GM19035 (cell line): ENCODE data around the gene CHCHD4.

Experiments
- ATAC-seq: cut with Tn5 transposase; IDR thresholded peaks from one replicate; pipeline ENCODE4 v1.9.1; 2021; ENCODE audit not compliant: unreplicated experiment

Gene CHCHD4

DNA sequence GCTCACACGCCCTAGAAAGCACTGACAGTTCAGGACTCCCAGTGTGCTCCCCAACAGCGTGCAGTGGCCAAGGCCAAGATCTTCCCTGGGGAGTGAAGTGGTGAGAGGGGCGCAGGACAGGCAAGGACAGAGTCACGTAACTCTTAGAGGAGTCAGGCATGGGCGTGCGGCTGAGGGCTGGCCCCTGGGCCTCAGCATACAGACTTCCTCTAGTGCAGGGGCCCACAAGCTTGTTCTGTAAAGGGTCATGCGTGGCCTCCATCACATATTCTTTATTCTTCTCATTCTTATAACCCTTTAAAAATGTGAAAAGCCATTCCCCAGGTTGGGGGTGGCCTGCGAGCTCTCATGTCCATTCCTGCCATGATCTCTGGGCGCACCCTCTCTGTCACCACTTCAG lies 25.4 kb upstream of the CHCHD4 start:
- ATAC-seq = no peak

DNA sequence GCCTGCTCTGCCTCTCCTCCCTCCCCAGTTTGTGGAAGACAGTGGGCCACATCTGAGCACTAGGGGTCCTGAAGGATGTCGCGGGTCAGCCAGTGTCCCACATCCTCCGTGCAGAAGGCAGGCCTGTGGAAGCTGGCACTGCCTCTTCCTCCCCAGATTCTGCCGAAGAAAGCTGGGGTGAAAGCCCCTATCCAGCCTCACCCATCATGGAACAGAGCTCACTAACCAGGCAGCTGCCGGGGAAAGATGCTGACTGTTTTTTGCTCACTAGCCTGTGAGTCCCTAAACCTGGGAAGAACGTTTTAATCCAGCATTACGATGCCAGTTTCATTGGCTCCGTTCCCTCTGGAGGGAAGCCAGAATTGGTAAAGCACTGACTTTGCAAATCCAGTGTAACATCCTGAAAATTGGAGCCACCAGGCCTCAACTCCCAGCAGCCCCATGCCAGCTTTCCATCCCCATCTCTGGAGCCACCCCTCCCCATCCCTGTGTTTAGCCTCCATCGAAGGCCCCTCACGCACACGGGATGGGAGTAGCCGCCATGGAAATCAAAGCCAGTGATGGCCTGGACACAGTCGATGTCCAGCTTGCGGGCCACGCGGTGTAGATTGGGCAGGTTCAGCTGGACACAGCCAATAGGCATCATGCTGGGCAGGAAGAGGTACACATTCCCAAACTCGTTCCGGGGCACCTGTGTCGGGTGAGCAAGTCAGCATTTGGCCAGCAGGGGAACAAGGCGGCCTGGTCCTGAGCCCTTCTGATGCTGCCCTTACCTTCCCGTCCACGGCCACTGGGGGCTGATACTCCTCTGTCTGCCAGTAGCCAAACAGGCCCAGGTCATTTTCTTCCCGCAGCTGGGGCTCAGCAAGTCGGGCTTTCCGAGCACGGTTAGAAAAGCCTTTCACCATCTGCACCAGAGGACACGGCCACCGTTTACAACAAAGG lies 23.6 kb upstream of the CHCHD4 start:
- ATAC-seq = no peak

DNA sequence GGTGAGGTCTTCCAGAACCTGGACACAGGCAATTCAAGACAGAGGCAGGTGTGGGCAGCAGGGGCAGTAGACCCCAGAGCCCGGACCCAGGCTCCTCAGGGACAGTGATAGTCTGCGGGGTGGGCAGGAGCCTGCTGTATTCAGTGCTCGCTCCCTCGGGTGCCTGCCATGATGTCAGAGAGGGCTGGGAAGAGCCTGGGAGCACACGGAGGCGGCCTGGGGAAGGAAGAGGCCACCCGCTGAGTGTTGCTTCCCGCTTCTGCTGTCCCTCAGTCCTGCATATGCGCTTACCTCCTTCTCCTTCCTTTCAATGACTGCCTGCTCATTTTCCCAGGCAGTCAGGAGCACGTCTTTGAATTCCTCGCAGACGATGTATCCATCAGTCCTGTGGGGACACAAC lies 22.9 kb upstream of the CHCHD4 start:
- no peak for ATAC-seq

DNA sequence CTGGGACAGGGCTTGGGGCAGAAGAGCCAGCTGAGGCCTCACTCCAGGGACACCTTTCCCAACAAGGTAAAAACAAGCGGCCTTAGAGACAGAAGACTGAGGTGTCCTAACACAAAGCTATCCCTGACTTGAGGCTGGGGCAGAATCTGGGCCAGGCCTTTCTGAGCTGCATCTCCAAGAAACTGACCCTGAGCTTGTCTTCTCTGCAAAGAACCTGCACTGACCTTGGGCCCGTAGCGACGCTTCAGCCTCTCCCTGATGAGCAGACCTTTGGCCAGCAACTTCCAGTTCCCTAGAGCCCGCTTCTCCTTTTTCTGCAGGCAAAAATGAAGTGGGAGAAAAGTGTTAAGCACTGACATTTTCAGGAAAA lies 22.4 kb upstream of the CHCHD4 start:
- ATAC-seq = no peak

DNA sequence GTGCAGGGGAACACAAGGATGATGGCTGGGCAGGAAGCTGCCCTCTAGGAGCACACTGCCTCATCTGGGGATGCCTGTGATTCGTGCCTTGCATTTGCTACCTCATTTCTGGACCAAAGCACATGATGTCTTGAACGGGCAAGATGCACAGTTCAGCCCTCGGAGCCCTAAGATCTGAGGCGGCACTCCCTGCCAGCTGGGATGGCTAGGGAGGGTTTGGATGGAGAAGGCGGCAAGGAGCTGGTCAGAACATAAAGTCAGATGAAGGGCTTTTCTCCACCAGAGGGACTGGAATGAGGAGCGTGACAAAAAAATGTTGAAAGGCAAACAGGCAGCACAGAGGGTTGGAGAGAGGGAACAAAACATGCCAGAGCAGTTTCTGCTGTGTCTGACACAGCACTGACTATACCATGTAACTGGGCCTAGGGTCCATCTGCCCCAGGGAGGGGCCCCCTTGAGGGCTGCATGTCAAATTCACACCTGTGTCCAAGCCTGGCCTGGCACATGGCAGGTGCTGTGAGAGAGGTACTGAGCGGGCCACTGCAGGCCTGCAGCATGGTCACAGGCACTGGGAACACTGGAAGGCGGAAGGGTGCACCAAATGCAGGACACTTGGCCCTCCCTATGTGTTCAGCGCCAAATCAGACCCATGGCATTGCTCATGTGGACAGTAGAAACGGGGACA lies 21.9 kb upstream of the CHCHD4 start:
- ATAC-seq = no peak

DNA sequence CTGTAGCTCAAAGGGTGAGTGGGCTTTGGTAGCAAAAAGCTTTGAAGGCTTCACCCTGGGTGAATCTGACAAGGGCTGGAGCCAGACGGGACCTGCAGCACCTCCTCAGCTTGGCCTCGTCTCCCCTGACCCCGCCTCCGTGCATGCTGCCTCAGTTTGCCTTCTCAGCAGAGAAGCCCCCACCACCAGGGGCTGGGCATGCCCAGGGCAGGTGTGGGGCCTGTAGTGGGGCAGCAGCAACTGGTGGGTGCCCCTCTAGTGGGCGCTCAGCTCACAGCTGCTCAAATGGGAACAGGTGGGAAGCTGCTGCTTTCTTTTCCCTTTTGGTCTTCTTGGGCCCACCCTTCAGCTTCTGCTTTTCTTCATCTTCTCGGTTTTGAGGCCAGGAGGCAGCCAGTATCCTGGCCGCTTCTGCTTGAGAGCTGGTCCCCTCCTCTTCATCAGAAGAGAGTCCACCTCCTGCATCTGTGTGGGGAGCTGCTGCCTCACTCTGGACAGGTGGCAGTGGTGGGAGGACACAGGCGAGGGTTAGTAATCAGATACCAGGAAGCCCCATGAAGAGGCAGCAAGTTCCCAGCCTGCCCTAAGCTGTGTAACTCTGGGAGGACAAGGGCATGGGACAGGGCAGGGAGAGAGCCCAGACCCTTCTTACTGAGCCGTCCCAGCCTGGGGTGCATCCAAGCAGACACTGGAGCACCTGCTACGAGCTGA lies 21.2 kb upstream of the CHCHD4 start:
- ATAC-seq = no peak

DNA sequence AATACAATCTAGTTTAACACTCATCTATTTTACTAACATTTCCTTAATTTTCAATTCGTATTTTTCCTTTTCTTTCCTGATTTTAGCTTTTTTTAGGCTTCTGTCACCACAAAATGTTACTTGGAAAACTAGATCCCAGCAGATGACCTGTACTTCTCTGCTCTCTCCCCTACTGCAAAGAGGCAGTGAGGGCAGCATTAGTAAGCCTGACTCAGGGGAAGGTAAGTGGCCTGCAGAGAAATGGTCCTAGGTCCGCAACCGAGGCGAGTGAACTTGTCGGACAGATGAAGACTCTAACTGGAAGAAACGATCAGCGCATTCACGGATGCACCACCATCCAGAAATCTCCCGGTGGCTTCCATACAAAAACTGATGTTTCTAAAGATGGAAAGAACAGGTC lies 20.6 kb upstream of the CHCHD4 start:
- no peak for ATAC-seq

DNA sequence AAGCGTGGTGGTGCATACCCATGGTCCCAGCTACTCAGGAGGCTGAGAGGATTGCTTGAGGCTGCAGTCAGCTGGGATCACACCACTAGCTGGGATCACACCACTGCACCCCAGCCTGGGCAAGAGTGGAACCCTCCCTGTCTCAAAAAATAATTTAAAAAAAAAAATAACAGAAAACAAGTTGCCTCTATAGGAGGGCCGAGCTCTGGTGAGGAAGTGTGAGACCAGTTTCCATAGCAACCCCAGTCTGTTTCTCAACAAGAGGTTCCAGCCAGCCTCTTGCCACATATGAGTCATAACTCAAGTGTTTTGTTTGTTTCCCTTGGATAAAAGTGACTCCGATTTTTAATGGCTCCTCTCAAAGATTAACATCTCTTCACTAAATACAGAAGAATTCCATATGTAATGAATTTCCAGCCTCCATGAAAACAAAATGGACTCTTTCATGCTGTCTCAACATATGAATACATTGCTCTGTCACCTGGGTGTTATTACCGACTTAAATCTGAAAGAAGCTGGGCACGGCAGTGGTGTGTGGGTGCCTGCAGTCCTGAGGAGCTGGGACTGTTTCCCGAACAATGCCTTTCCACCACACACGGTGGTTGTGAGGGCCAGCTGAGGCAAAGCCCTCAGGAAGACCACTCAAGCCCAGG lies 19.9 kb upstream of the CHCHD4 start:
- ATAC-seq = peak; percentile 96

DNA sequence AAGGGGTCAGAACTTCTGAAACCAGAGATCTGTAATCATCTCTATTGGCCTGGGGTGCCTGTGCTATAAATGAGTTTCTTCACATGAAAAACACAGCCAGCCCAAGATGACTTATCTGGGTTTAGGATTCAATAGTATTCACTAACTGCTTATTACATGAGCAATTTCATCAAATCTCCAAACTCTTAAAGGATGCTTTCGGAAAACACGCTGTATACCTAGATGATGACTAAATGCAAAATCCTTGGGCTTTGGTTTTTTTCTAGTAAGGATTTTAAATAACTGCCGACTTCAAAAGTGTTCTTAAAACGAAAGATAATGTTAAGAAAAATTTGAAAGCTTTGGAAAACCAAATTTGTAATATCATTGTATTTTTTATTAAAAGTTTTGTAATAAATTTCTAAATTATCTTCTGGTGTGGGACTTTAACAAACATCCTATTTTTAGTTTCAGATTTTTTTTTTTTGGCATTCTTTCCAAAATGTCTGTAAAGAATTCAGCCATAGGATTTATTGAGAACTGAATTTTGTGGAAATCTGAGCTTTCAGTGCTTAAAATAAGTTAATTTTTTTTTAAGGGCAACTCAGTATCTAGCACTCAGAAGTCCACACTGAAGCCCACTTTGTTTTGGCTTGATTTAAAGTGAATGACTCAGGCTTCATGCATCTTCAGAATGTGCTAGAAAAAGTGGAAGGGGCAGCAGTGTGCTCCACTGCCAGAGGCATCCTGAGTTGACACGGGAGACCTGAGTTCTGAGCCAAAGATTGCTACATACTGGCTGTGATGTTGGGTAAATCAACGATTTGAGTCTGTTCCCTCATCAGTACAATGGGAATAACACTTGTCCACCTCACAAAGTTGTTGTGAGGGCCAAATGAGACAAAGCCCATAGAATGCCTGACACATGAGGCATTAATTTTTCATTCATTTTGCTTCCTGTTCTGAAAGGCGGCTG lies 18.9 kb upstream of the CHCHD4 start:
- ATAC-seq = no peak

DNA sequence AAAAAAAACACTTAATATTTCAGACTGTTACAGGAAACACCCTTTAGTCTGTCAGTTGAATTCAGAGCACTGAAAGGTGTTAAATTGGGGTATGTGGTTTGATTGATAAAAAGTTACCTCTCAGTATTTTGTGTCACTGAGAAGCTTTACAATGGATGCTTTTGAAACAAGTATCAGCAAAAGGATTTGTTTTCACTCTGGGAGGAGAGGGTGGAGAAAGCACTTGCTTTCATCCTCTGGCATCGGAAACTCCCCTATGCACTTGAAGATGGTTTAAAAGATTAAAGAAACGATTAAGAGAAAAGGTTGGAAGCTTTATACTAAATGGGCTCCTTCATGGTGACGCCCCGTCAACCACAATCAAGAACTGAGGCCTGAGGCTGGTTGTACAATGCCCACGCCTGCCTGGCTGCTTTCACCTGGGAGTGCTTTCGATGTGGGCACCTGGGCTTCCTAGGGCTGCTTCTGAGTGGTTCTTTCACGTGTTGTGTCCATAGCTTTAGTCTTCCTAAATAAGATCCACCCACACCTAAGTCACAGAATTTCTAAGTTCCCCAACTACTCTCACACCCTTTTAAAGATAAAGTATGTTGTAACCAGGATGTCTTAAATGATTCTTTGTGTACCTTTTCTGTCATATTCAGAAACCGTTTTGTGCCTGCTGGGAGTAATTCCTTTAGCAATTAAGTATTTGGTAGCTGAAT lies 18.0 kb upstream of the CHCHD4 start:
- ATAC-seq = no peak

DNA sequence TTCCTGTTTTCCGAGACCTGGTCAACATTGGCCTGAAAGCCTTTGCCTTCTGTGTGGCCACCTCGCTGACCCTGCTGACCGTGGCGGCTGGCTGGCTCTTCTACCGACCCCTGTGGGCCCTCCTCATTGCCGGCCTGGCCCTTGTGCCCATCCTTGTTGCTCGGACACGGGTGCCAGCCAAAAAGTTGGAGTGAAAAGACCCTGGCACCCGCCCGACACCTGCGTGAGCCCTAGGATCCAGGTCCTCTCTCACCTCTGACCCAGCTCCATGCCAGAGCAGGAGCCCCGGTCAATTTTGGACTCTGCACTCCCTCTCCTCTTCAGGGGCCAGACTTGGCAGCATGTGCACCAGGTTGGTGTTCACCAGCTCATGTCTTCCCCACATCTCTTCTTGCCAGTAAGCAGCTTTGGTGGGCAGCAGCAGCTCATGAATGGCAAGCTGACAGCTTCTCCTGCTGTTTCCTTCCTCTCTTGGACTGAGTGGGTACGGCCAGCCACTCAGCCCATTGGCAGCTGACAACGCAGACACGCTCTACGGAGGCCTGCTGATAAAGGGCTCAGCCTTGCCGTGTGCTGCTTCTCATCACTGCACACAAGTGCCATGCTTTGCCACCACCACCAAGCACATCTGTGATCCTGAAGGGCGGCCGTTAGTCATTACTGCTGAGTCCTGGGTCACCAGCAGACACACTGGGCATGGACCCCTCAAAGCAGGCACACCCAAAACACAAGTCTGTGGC lies 17.1 kb upstream of the CHCHD4 start:
- no peak for ATAC-seq

DNA sequence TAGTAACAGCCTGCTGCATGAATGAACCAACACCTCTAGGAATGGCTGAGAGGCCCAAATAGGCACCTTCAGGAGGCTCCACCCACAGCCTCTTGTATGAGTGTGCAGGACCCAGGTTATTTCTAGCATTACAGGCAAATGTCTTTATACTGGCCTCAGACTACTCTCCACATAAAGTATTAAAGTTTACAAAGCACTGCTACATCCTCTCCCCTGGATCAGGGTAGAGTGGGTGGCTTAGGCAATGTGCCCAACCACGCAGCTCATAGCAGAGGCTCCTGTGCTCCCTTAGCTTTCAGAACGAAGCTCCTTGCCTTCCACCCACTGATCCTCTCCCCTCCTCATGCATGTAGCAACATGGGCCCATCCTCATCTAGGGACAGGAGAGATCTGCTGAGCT lies 16.5 kb upstream of the CHCHD4 start:
- ATAC-seq = no peak

DNA sequence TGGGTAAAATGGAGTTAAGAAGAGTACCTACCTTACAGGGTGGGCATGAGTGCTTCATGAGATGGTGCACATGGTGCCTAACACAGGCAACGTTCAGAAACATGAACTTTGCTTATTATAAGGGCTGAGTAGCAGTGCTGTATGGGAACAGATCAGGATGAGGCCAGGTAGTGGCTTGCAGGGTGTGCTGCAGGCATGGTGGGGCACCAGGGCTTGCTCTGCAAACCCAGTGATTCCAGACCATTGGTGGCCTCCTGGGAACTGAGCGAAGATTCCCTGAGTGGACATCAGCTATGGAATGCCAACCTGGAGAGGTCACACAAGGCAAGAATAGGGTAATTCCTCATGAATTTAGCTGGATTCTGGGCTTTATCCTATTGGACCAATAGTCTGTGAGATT lies 16.0 kb upstream of the CHCHD4 start:
- no peak for ATAC-seq

DNA sequence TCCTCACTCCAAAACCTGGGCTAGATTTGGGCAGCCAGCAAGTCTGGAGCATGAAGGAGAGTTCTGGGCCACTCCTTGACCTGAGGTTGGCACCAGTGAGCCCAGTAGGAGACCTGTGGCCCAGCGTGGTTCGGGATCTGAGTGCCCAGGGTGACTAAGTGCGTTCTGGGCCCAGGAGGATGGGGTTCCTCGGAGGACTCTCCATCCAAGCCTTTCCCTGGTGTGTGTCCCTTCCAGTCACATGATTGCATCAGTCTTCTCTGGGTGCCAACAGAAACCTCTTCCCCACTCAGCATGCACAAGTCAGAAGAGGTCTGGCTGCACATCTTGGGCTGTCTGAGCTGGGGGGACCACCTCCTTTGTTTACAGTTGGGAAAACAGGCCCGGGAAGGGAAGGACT lies 15.1 kb upstream of the CHCHD4 start:
- no peak for ATAC-seq

DNA sequence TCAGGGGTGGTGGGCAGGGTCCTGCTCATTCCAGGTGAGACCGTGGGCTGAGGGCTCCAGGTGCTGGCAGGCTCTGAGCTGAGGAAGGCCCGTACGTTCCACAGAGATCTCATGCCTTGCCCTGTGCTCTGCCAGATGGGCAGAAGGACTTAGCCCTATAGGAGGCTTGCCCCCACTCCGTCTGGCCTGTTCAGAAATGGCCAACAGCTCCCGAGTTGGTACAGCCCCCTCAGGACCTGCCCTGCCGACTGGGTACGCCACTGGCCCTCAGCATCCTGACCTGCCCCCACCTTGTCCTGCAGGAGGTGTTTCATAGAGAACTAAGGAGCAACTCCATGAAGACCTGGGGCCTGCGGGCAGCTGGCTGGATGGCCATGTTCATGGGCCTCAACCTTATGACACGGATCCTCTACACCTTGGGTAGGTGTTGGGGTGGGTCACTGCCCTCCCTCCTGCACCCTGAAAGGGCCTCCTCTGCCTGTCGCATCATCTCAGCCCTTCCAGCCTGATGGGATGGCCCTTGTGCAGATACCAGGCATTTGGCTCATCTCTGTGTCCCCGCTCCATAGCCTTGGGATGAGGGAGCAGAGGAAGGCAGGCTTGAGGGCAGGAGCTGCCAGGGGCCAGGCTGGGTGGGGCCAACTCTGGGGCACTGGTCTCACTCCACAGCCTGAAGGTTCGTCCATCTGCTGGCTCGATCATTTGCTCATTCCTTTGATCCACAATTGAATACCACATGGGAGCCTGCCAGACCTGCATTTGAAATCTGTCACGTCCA lies 14.4 kb upstream of the CHCHD4 start:
- no peak for ATAC-seq

DNA sequence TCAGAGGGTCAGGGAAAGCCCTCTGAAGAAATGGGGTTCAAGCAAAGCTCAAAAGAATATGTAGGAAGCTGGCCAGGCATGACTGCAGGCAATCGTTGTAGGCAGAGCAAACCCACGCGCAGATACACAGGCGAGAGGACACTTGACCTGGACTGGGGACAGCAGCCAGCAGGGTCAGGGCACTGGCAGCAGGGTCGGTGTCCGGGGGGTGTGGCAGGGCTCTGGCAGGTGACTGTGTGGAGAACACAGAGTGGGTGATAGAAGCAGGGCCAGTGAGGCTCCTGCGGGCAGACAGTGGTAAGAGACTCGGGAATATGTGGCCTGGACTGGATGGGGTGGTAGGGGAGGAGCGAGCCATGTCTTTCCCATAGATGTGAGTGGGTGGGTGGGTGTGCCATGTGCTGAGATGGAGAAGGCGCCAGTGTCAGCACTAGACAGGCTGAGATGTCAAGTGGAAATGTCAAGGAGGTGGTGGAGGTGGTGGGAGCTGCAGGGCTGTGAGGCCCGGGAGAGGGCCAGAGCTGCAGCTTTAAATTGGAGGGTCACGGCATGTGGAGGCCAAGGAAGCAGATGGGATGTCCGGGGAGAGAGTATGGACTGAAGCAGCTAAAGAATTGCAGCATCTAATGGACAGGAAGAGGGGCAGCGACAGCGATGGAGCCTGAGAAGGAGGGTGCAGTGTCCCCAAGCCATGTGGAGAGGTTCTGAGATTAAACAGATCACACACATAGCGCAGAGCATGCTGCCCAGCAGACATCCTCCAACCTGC lies 13.6 kb upstream of the CHCHD4 start:
- no peak for ATAC-seq

DNA sequence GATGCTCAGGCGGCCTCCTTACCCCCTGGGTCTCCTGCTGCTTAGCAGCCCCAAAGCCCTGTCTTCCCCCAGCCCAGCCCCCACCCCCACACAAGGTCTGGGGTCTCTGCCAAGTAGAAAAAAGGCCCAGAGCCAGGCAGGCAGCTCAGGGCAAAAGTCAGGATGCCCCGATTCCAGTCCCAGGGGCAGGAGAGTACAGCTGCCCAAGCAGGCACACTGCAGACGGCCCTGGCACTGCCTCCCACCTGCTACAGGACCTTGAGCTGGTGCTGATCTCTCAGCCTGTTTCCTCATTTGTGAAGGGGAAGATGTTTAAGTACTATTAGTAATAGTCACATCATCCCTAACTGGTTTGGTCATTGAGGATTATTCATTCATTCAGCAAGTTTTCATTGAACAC lies 12.8 kb upstream of the CHCHD4 start:
- ATAC-seq = no peak
